ENCODE data around the gene ZFAND3. TPM values are rescaled to one million over a fixed set of nuclear protein-coding genes. Genes with fewer than 3 reads are reported as not detected.
"Not testable (repeated sequence)": the region's sequence is repeated elsewhere in the genome, so short reads cannot be mapped to it uniquely, and the experiment has no call there.

The ZFAND3 gene
- total RNA-seq, 1 donor from 2014 or later: 62.2 TPM

DNA sequence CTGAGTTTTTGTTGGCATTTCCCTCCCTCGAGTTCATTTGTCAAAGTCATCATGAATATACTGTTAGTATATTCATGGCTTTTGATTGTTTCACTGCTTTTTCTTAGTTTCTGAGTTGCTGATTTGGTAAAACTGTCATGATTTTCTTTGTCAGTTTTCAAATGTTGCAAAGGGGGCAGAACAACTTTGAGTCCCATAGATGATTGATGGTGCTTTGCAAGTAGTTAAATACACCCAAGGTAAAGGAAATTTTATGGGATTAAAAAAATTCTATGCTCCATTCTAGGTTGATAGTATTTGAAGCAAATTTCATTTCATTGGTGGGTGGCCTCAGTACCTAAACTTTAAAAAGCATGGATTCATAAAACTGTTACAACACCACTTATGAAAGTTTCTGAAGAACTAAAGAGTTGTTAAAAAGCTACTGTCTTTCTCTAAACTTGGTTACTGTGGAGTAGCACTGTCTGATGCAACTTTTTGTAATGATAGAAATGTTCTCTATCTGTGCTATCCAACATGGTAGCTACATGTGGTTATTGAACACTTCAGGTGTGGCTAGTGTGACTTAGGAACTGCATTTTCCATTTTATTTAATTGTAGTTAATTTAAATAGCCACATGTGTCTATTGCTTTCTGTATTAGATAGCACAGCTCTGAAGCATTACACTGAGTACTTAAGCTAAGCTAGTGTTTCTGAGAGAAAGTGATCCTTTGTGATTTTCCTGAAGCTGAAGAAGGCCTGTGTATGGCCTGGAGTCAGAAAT, 153.6 kb downstream of the ZFAND3 start:
- no peak for DNase-seq (ENCODE audit: low read depth)

DNA sequence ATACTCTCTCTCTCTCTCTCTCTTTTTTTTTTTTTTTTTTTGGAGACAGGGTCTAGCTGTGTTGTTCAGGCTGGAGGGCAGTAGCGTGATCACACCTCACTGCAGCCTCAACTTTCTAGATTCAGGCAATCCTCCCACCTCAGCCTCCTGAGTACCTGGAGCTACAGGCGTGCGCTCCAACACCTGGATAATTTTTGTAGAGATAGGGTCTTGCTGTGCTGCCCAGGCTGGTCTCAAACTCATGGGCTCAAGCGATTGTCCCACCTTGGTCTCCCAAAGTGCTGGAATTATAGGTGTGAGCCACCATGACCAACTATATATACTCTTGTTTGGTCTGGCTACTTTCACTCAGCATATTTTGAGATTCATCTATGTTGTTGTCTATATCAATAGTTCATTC, 154.9 kb downstream of the ZFAND3 start:
- no peak for DNase-seq (ENCODE audit: low read depth)

- DNase-seq (ENCODE audit: low read depth): no peak
Observed at GRCh38 chr6:37974943-37975342, 155.4 kb downstream of the ZFAND3 start.

DNA sequence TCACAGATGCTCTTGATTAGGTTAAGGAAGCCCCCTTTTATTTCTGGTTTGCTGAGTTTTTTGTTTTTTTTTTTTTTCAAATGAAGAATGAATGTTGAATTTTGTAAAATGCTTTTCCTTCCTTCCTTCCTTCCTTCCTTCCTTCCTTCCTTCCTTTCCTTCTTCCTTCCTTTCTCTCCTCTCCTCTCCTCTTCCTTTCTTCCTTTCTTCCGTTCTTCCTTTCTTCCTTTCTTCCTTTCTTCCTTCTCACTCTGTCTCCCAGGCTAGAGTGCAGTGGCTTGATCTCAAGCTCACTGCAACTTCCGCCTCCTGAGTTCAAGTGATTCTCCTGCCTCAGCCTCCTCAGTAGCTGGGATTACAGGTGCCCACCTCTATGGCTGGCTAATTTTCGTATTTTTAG, 158.2 kb downstream of the ZFAND3 start:
- no peak for DNase-seq (ENCODE audit: low read depth)

DNA sequence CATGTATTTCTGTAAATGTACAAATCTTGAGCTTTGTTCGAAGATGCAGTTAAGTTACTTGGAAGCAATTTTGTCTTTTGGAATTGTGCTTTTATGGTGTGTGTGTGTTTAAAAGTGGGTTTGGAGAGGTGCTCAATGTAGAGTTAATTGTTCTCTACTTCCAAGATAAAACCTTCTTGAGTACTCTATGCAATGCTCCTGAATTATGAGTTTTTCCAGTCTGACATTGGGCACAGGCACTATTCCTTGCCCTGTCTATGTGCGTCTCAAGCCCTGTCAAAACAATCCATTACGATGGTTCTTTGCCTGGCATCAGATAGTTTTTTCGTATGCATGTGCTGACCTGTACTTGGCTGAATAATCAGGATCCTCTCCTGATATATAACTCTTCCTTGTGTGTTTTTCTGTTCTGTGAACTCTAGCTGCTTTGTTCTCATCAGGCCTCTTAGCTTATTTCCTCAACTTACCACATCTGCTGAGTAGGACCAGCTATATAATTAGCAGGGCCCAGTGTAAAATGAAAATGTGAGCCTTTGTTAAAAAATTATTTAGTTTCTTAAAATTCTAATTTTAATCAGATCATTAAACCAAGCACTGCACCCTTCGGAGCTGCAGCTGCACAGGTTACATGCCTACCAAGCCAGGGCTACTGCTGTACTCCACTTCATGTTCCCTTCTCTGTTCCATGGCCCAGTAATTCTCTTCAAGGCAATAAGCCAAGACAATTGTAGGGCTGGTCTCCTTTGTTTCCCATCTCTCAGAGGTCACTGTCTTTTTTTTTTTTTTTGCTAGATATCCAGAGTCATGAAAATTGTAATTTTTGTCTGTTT, 160.1 kb downstream of the ZFAND3 start:
- peak; percentile 31 for DNase-seq (ENCODE audit: low read depth)

DNA sequence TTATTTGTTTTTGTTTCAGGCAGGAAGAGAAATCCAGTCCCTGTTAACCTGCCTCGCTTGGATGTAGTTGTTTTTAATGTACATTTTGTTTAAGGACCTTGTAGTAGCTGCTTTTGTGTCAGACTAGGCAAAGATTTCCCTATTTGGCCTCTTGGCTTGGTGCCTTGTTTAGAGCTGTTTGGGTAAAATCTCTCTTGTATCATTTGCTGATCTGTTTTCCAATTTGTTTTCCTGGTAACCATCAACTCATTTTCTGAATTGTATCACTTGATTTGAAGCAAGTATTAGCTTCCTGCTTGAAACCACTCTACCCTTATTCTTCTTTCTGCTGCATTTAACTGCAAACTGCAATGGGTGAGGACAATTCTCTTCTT, 160.7 kb downstream of the ZFAND3 start:
- DNase-seq (ENCODE audit: low read depth): no peak

GRCh38 chr6:37981626-37982025, 162.1 kb downstream of the ZFAND3 start:
- DNase-seq (ENCODE audit: low read depth): no peak

GRCh38 chr6:37982317-37982716, 162.8 kb downstream of the ZFAND3 start:
- no peak for DNase-seq (ENCODE audit: low read depth)

- DNase-seq (ENCODE audit: low read depth): no peak
Observed at GRCh38 chr6:37983720-37984501, 164.4 kb downstream of the ZFAND3 start.

DNA sequence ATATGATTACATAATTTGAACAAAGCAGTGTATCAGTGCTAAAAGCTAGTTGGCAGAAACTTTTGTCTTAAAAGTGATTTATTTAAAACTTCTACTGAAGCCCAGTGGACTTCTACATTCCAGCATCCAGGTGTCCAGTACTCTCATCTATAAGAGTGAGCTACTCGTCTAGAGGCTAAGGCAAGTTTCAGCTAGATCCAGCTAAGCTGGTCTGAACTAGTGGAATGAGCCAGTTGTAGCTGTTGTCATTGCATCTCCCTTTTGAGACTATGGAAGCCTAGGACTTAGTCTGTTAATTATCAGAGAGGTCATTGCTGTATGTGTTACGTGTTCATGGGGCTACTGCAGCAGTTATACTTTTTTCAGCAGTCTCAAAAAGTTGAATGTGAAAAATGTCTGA, 165.1 kb downstream of the ZFAND3 start:
- no peak for DNase-seq (ENCODE audit: low read depth)

- DNase-seq (ENCODE audit: low read depth): no peak
Observed at GRCh38 chr6:37985355-37985754, 165.8 kb downstream of the ZFAND3 start.

- DNase-seq (ENCODE audit: low read depth): no peak
Observed at GRCh38 chr6:37987018-37987417, 167.5 kb downstream of the ZFAND3 start.

DNA sequence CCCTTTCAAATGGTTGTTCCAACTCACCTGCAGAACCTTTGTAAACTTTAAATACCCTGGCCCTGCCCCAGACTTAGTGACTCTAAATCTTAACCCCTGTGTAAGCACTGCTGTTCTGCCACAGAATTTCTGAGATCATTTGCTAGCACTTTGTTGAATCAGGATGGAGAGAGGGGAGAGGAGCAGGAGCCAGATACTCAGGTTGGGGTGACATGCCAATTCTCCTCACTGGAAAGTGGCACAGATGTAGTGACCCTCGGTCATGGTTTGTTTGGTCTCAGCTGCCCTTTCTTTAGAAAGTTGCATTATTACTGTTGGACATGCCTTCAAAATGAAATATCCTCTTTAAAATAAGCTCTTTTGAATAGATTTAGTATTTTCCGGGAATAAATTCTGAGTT, 168.0 kb downstream of the ZFAND3 start:
- no peak for DNase-seq (ENCODE audit: low read depth)

- no peak for DNase-seq (ENCODE audit: low read depth)
Observed at GRCh38 chr6:37988127-37988526, 168.6 kb downstream of the ZFAND3 start.

DNA sequence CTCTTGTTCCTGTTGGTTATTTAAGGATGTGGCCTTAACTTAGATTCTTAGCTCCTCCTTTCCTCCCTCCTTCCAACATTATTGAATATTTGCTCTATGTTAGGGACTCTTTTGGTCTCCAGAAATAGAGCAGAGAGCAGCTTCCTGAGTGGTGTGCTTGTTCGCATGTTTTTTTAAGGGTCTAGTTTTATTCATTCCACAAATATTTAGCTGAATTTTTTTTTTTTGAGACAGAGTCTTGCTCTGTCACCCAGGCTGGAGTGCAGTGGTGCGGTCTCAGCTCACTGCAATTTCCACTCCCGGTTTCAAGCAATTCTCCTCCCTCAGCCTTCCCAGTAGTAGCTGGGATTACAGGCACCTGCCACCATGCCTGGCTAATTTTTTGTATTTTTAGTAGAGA, 169.2 kb downstream of the ZFAND3 start:
- no peak for DNase-seq (ENCODE audit: low read depth)

- DNase-seq (ENCODE audit: low read depth): peak; percentile 85
Observed at GRCh38 chr6:37990762-37991525, 171.4 kb downstream of the ZFAND3 start.

- no peak for DNase-seq (ENCODE audit: low read depth)
Observed at GRCh38 chr6:37992749-37993148, 173.2 kb downstream of the ZFAND3 start.

- DNase-seq (ENCODE audit: low read depth): not testable (repeated sequence)
Observed at GRCh38 chr6:37993194-37993593, 173.7 kb downstream of the ZFAND3 start.

GRCh38 chr6:37993596-37993995, 174.1 kb downstream of the ZFAND3 start:
- no peak for DNase-seq (ENCODE audit: low read depth)

DNA sequence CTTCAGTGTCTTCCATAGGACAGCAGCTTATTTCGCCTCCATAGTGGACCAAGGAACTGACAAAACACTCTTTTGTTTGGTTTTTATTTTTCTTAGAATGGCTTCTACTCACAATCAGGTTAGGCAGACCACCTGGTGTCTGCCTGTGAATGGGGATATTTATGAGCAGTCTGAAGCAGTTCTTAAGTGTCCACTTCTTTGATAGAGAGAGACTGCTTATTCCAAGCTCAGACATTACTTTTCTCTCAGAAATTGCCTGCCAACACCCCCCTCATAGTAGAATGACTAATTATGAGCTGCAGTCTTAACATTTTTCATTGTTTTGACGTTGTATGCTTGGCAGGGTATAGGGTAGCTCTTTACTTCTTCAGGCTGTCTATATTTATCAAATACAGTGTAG, 174.7 kb downstream of the ZFAND3 start:
- DNase-seq (ENCODE audit: low read depth): peak; percentile 18

GRCh38 chr6:37998366-37998765, 178.8 kb downstream of the ZFAND3 start:
- DNase-seq (ENCODE audit: low read depth): no peak

- DNase-seq (ENCODE audit: low read depth): no peak
Observed at GRCh38 chr6:38001386-38001785, 181.9 kb downstream of the ZFAND3 start.

All from renal cortical epithelial cell (primary cell).